GM18868 (cell line): ENCODE results near the gene MAB21L4.

Experiments used
- ATAC-seq: cut with Tn5 transposase; IDR thresholded peaks from one replicate; pipeline ENCODE4 v1.9.1; 2021; ENCODE audit warnings: mild to moderate bottlenecking, moderate library complexity; ENCODE audit not compliant: unreplicated experiment

The MAB21L4 gene

GRCh38 chr2:240913810-240914644 is 18.1 kb upstream of the MAB21L4 start:
- no peak for ATAC-seq

GRCh38 chr2:240912878-240913809 is 17.2 kb upstream of the MAB21L4 start:
- ATAC-seq, result no peak

GRCh38 chr2:240911641-240912265 is 15.8 kb upstream of the MAB21L4 start:
- no peak for ATAC-seq

- ATAC-seq, result no peak
Measured at GRCh38 chr2:240909216-240909974, 13.4 kb upstream of the MAB21L4 start.

- ATAC-seq, result no peak
Measured at GRCh38 chr2:240906911-240907590, 11.1 kb upstream of the MAB21L4 start.

- no peak for ATAC-seq
Measured at GRCh38 chr2:240906141-240906910, 10.4 kb upstream of the MAB21L4 start, which contains the start of gene CROCC2. Gene CROCC2, plus strand, starts transcription at chr2:240906336. Its CDS starts 178 bp downstream, at chr2:240906514.

- ATAC-seq, result no peak
Measured at GRCh38 chr2:240905176-240905781, 9.3 kb upstream of the MAB21L4 start.

- ATAC-seq, result no peak
Measured at GRCh38 chr2:240904216-240905175, 8.5 kb upstream of the MAB21L4 start.

- no peak for ATAC-seq
Measured at GRCh38 chr2:240903191-240904060, 7.5 kb upstream of the MAB21L4 start.

GRCh38 chr2:240902615-240903041 is 6.7 kb upstream of the MAB21L4 start:
- no peak for ATAC-seq

- ATAC-seq, result no peak
Measured at GRCh38 chr2:240901986-240902614, 6.1 kb upstream of the MAB21L4 start.

- ATAC-seq, result no peak
Measured at GRCh38 chr2:240900141-240900860, 4.3 kb upstream of the MAB21L4 start.

GRCh38 chr2:240899468-240899865 is 3.5 kb upstream of the MAB21L4 start:
- ATAC-seq, result no peak

- ATAC-seq, result no peak
Measured at GRCh38 chr2:240898731-240899467, 2.9 kb upstream of the MAB21L4 start.
